Measurements from ENCODE around the gene PDE1C.

DNA sequence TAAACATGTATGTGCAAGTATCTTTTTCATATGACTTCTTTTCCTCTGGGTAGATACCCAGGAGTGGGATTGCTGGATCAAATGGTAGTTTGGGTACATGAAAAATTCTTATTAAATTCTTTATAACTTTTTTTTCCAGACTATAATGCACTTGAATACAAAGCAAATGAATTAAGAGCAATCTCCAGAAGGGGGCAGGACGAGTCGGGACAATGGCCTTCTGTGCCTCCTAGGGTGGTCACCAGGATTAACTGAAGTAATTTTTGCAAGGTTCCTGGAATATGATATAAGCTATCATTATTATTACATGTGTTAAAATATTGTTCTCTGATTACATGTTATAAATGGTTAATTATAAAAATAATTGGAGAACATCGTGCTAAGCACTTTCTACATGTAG is 256.0 kb downstream of the PDE1C start:
- TF ChIP-seq EZH2phosphoT487 (IDR thresholded peaks at IDR 0.05; ENCODE audit: insufficient read depth, low read depth) (no peak), EZH2 (IDR thresholded peaks at IDR 0.05; ENCODE audit: insufficient read depth, poor library complexity, severe bottlenecking) (no peak)

Measured in GM23248 (cell line).